Type B pancreatic cell (in vitro differentiated cells): ENCODE data around the gene SCYGR5. TPM values are rescaled to one million over a fixed set of nuclear protein-coding genes. Genes with fewer than 3 reads are reported as not detected.

ENCODE experiments used
- DNase-seq: peaks from one replicate; pipeline ENCODE4 v3.0.0; 2021; ENCODE audit warnings: mixed read lengths; ENCODE audit not compliant: unreplicated experiment; ENCODE audit errors: extremely low spot score
- H3K27ac Mint-ChIP-seq: 2 replicates; pipeline ENCODE4 v1.8.0; 2021; ENCODE audit warnings: mild to moderate bottlenecking, mixed read lengths
- H3K27me3 Mint-ChIP-seq: 2 replicates; pipeline ENCODE4 v1.8.0; 2021; ENCODE audit warnings: mixed read lengths
- H3K36me3 Mint-ChIP-seq: 2 replicates; pipeline ENCODE4 v1.8.0; 2021; ENCODE audit warnings: mixed read lengths
- H3K4me1 Mint-ChIP-seq: one replicate; pipeline ENCODE4 v1.8.0; 2021; ENCODE audit warnings: mixed read lengths; ENCODE audit not compliant: unreplicated experiment
- H3K4me3 Mint-ChIP-seq: 2 replicates; pipeline ENCODE4 v1.8.0; 2021; ENCODE audit warnings: mild to moderate bottlenecking, mixed read lengths
- H3K9me3 Mint-ChIP-seq: 2 replicates; pipeline ENCODE4 v1.8.0; 2021; ENCODE audit warnings: mixed read lengths
- CTCF ChIP-seq: fragments of 200-600 bp; sonication (generic); conservative IDR thresholded peaks from 2 replicates; pipeline ENCODE4 v1.5.0; 2021; ENCODE audit warnings: antibody characterized with exemption, mild to moderate bottlenecking
- total RNA-seq: library from RNA; stranded (reverse); gene quantifications from 2 replicates; pipeline ENCODE4 v1.2.1, GENCODE V29; 2021; ENCODE audit warnings: low replicate concordance

Gene SCYGR5
- total RNA-seq, 1 donor from 2014 or later, result not detected

GRCh38 chr2:227627769-227628168 lies 38.8 kb upstream of the SCYGR5 start:
- Mint-ChIP-seq H3K4me1 (no peaks in the 10 kb centered on the region), H3K9me3 (no peaks in the 10 kb centered on the region), H3K27ac (no peak overlapping the region), H3K36me3 (no peaks in the 10 kb centered on the region), H3K4me3 (no peak overlapping the region), H3K27me3 (peaks cover 3% of the 10 kb centered on the region)
- no peak for TF ChIP-seq CTCF
- no peak for DNase-seq

GRCh38 chr2:227629435-227629834 lies 37.2 kb upstream of the SCYGR5 start:
- no peak for TF ChIP-seq CTCF
- no peaks in the 10 kb centered on the region for H3K9me3 Mint-ChIP-seq
- no peak for DNase-seq
- no peaks in the 10 kb centered on the region for H3K36me3 Mint-ChIP-seq
- no peak overlapping the region for H3K4me3 Mint-ChIP-seq
- H3K27ac Mint-ChIP-seq, result no peak overlapping the region
- peaks cover 3% of the 10 kb centered on the region for H3K27me3 Mint-ChIP-seq
- no peaks in the 10 kb centered on the region for H3K4me1 Mint-ChIP-seq

DNA sequence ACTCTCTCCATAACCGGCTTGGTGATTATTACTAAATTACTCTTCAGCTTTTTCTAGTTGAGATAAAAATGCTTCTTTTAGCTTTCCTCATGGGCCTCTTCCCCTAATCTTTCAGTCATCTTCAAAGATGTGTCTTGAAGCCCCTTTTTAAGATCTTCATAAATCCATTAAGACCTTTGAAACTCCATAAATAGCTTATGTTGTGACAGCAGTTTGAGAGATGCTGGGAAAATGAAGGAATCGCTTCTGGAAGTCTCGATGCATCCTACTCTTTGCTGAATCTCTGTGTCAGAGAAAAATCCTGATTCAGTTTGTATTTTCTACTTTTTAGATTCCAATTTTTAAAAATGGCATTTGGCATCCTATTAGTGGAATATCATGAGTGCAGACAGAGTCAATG lies 36.3 kb upstream of the SCYGR5 start:
- no peak for DNase-seq
- no peaks in the 10 kb centered on the region for H3K9me3 Mint-ChIP-seq
- H3K27ac Mint-ChIP-seq, result no peak overlapping the region
- no peak overlapping the region for H3K4me3 Mint-ChIP-seq
- H3K27me3 Mint-ChIP-seq, result peaks cover 3% of the 10 kb centered on the region
- H3K4me1 Mint-ChIP-seq, result no peaks in the 10 kb centered on the region
- no peak for TF ChIP-seq CTCF
- H3K36me3 Mint-ChIP-seq, result no peaks in the 10 kb centered on the region

- Mint-ChIP-seq H3K9me3 (no peaks in the 10 kb centered on the region), H3K36me3 (no peaks in the 10 kb centered on the region), H3K4me1 (no peaks in the 10 kb centered on the region), H3K27ac (no peak overlapping the region), H3K27me3 (peaks cover 3% of the 10 kb centered on the region), H3K4me3 (no peak overlapping the region)
- no peak for TF ChIP-seq CTCF
- no peak for DNase-seq
Observed at GRCh38 chr2:227632827-227633226, 33.8 kb upstream of the SCYGR5 start.

DNA sequence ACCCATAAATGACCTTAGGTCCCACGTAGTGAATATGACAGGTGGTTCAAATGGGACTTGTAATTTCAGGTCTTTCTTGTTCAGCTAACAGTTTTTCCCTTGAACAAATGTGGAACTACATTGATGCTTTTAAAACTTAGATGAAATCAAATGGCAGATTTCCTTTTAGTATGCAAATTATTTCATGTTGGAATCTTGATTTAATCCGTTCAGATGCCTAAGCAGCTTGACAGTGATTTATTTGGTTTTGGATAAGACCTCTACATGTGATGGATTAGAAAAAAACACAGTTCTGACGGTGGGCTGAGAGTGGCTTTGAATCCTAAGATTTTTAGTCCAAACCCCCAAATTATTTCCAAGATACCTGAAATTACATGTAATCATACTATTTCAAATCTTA lies 32.4 kb upstream of the SCYGR5 start:
- no peak overlapping the region for H3K27ac Mint-ChIP-seq
- H3K36me3 Mint-ChIP-seq, result no peaks in the 10 kb centered on the region
- TF ChIP-seq CTCF, result no peak
- H3K9me3 Mint-ChIP-seq, result no peaks in the 10 kb centered on the region
- H3K4me3 Mint-ChIP-seq, result no peak overlapping the region
- DNase-seq, result no peak
- H3K4me1 Mint-ChIP-seq, result no peaks in the 10 kb centered on the region
- peaks cover 3% of the 10 kb centered on the region for H3K27me3 Mint-ChIP-seq

DNA sequence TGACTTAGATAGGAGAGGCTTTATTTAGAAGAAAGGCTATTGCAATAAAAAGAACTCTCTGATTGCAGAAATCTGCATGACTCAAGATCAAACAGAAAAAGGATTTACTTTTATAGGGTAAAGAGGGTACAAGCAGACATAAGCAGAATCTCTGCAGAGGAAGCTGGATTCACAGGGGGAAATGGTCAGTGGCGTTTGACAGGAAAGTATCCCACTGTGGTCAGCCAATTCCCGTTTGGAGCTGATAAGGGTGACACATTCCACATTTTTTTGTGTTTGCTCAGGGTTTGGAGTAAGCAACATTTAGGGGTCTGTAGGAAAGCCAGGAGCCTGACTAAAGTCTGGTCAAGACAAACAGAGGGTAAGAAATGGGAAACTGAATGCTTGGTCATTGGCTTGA lies 23.9 kb upstream of the SCYGR5 start:
- Mint-ChIP-seq H3K27ac (no peak overlapping the region), H3K27me3 (no peaks in the 10 kb centered on the region), H3K36me3 (no peaks in the 10 kb centered on the region), H3K4me3 (no peak overlapping the region), H3K9me3 (no peaks in the 10 kb centered on the region), H3K4me1 (no peaks in the 10 kb centered on the region)
- no peak for TF ChIP-seq CTCF
- no peak for DNase-seq
